SU-DHL-6 (cell line): ENCODE measurements around the gene PEX26.
"Not testable (repeated sequence)": the region's sequence is repeated elsewhere in the genome, so short reads cannot be mapped to it uniquely, and the experiment has no call there.

Experiments
- CTCF ChIP-seq: fragments of 200-600 bp; sonication (generic); IDR thresholded peaks from one replicate; pipeline ENCODE4 v1.5.1; 2017; ENCODE audit warnings: antibody characterized with exemption, mild to moderate bottlenecking, low read length, moderate library complexity; ENCODE audit not compliant: insufficient read depth, poor library complexity, severe bottlenecking
- EZH2phosphoT487 ChIP-seq: fragments of 200-600 bp; sonication (generic), shearing (Covaris generic); conservative IDR thresholded peaks from 2 replicates; pipeline ENCODE4 v1.6.1; 2018; ENCODE audit warnings: mild to moderate bottlenecking, antibody characterized with exemption, low read length, moderate library complexity, mixed read lengths

- TF ChIP-seq CTCF, EZH2phosphoT487: not testable (repeated sequence)
Measured at GRCh38 chr22:18063715-18064114, 14.1 kb upstream of the PEX26 start.
